Keratinocyte (primary cell): Measurements from ENCODE around the gene CACNG7. TPM values are rescaled to one million over a fixed set of nuclear protein-coding genes. Genes with fewer than 3 reads are reported as not detected.

Experiments used
- DNase-seq: peaks from one replicate; pipeline ENCODE4 v3.0.0-alpha.2; 2011; ENCODE audit warnings: low read depth, missing footprints, low spot score
- FAIRE-seq: peaks from 2 replicates; lab custom pipeline; 2011; peaks lifted over from hg19 to GRCh38; lab: Jason Lieb, UNC
- H2AFZ ChIP-seq: 2 replicates; pipeline ENCODE4 v1.6.0; 2012; ENCODE audit warnings: low read length, control low read depth, inconsistent platforms; ENCODE audit not compliant: control insufficient read depth
- H3K27ac ChIP-seq: 2 replicates; pipeline ENCODE4 v1.5.1; 2011; ENCODE audit warnings: low read length; ENCODE audit not compliant: control insufficient read depth, insufficient read depth
- H3K27me3 ChIP-seq: 3 replicates; pipeline ENCODE4 v1.6.0; 2011; ENCODE audit warnings: low read length; ENCODE audit not compliant: control insufficient read depth, insufficient read depth; ENCODE audit errors: extremely low read depth
- H3K36me3 ChIP-seq, 2 experiments: 2 replicates in 1 of 2; 3 replicates in 1 of 2; pipeline ENCODE4 v1.5.1; 2011; ENCODE audit warnings: low read length in 2 of 2, mild to moderate bottlenecking in 1 of 2; ENCODE audit not compliant: control insufficient read depth in 2 of 2, insufficient read depth in 2 of 2; ENCODE audit errors: extremely low read depth in 1 of 2
- H3K4me1 ChIP-seq: 3 replicates; pipeline ENCODE4 v1.5.1; 2011; ENCODE audit warnings: low read length; ENCODE audit not compliant: control insufficient read depth, insufficient read depth; ENCODE audit errors: extremely low read depth
- H3K4me2 ChIP-seq: 3 replicates; pipeline ENCODE4 v1.6.0; 2011; ENCODE audit warnings: low read depth, low read length; ENCODE audit not compliant: control insufficient read depth, insufficient read depth; ENCODE audit errors: extremely low read depth
- H3K4me3 ChIP-seq, 3 experiments: fragments of 200-600 bp in 1 of 3; sonication (generic) in 1 of 3; 2 replicates in 2 of 3; 3 replicates in 1 of 3; pipeline ENCODE4 v1.5.1; 2011 to 2016; ENCODE audit warnings: low read length in 3 of 3, mild to moderate bottlenecking in 3 of 3, control low read depth in 2 of 3, inconsistent platforms in 1 of 3, low read depth in 1 of 3, mixed read lengths in 1 of 3, mixed run types in 1 of 3, moderate library complexity in 1 of 3; ENCODE audit not compliant: control insufficient read depth in 2 of 3, insufficient read depth in 2 of 3; ENCODE audit errors: extremely low read depth in 1 of 3
- H3K79me2 ChIP-seq: 2 replicates; pipeline ENCODE4 v1.6.0; 2012; ENCODE audit warnings: low read length; ENCODE audit not compliant: control insufficient read depth, insufficient read depth
- H3K9ac ChIP-seq: 3 replicates; pipeline ENCODE4 v1.6.0; 2011; ENCODE audit warnings: low read length; ENCODE audit not compliant: control insufficient read depth, insufficient read depth; ENCODE audit errors: extremely low read depth
- H3K9me1 ChIP-seq: 3 replicates; pipeline ENCODE4 v1.6.0; 2011; ENCODE audit warnings: low read length; ENCODE audit not compliant: control insufficient read depth, insufficient read depth; ENCODE audit errors: extremely low read depth
- H3K9me3 ChIP-seq: 2 replicates; pipeline ENCODE4 v1.5.1; 2012; ENCODE audit warnings: low read depth, low read length; ENCODE audit not compliant: control insufficient read depth
- H4K20me1 ChIP-seq: 3 replicates; pipeline ENCODE4 v1.6.0; 2011; ENCODE audit warnings: low read length; ENCODE audit not compliant: control insufficient read depth, insufficient read depth; ENCODE audit errors: extremely low read depth
- CTCF ChIP-seq, 3 experiments: IDR thresholded peaks in 1 of 3; conservative IDR thresholded peaks in 1 of 3; optimal IDR thresholded peaks in 1 of 3; 2 replicates in 2 of 3; 3 replicates in 1 of 3; pipeline versions ENCODE3 to v1.5.1; 2011; ENCODE audit warnings: low read length in 3 of 3, mild to moderate bottlenecking in 3 of 3, moderate library complexity in 2 of 3, control low read depth in 1 of 3, inconsistent platforms in 1 of 3; ENCODE audit not compliant: insufficient read depth in 2 of 3; ENCODE audit errors: extremely low read depth in 1 of 3
- EZH2 ChIP-seq: IDR thresholded peaks from one replicate; pipeline ENCODE4 v1.6.1; 2012; ENCODE audit warnings: inconsistent platforms, mild to moderate bottlenecking, low read length, moderate library complexity
- dilution Hi-C: fragments of 300-500 bp; cut with MboI; formaldehyde crosslinking; loops from one replicate; pipeline ENCODE4 v1.7.0; 2020; ENCODE audit warnings: low sequenced_read_pairs; ENCODE audit not compliant: extremely low pct_ligation_motif_present
- polyA plus RNA-seq, 5 experiments: library from polyadenylated mRNA; depleted of rRNA in 3 of 5; stranded (reverse) in 3 of 5; stranded (forward) in 1 of 5; unstranded in 1 of 5; fragments of >200 nt; gene quantifications; 1 replicate in 1 of 5; 2 replicates in 3 of 5; 3 replicates in 1 of 5; pipeline versions ENCODE4 v1.2.1 to v1.2.3, GENCODE V29; 2011 to 2012; ENCODE audit warnings: missing spikeins in 2 of 5, low read depth in 1 of 5, low replicate concordance in 1 of 5

Gene CACNG7
- polyA plus RNA-seq, 1 donor (not counting 4 experiments of a cell fraction or from before 2014, with no cell fraction given) = not detected

DNA sequence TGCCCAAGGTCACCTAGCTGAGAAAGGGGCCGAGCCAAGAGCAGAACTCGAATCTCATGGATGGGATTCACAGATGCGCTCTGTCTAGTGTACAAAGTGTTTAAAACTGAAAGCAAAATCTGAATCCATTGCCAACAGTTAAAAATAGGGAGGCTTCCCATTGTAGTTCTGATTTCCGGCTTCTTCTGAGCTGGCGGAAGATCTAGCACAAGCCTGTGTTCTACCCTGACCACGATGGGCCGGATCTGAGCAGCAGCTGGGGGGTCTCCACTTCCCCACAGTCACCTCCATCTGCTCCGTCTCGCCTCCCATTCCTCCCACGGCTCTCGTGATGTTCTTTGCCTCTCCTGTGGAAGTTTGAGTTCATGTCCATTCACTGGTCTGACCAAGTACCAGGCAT is 56.0 kb downstream of the CACNG7 start:
- Histone ChIP-seq H3K36me3 (no peaks in the 10 kb centered on the region), H4K20me1 (no peaks in the 10 kb centered on the region), H3K4me3 (no peak overlapping the region), H3K4me2 (no peak overlapping the region), H3K9me1 (no peaks in the 10 kb centered on the region), H3K9me3 (no peaks in the 10 kb centered on the region), H3K27me3 (peaks cover 42% of the 10 kb centered on the region), H3K9ac (no peak overlapping the region), H2AFZ (no peak overlapping the region), H3K27ac (no peak overlapping the region), H3K4me1 (no peaks in the 10 kb centered on the region), H3K79me2 (no peaks in the 10 kb centered on the region)
- FAIRE-seq (no peak), DNase-seq (no peak)
- dilution Hi-C loops = no loop called here
- no peak for TF ChIP-seq CTCF (optimal IDR thresholded peaks at IDR 0.05 in 1 of 3, IDR thresholded peaks at IDR 0.05 in 1 of 3, conservative IDR thresholded peaks at IDR 0.05 in 1 of 3; ENCODE audit: extremely low read depth in 1 of 3, insufficient read depth in 2 of 3, low read length in 3 of 3)
- TF ChIP-seq EZH2 = no peak

- Histone ChIP-seq H3K4me2 (no peak overlapping the region), H3K9me3 (no peaks in the 10 kb centered on the region), H2AFZ (no peak overlapping the region), H4K20me1 (no peaks in the 10 kb centered on the region), H3K4me3 (no peak overlapping the region), H3K36me3 (no peaks in the 10 kb centered on the region), H3K27me3 (peaks cover 25% of the 10 kb centered on the region), H3K9ac (no peak overlapping the region), H3K9me1 (no peaks in the 10 kb centered on the region), H3K79me2 (no peaks in the 10 kb centered on the region), H3K4me1 (no peaks in the 10 kb centered on the region), H3K27ac (no peak overlapping the region)
- TF ChIP-seq CTCF (optimal IDR thresholded peaks at IDR 0.05 in 1 of 3, IDR thresholded peaks at IDR 0.05 in 1 of 3, conservative IDR thresholded peaks at IDR 0.05 in 1 of 3; ENCODE audit: extremely low read depth in 1 of 3, insufficient read depth in 2 of 3, low read length in 3 of 3) (no peak), EZH2 (no peak)
- DNase-seq = no peak
- dilution Hi-C loops = no loop called here
- no peak for FAIRE-seq
Observed at GRCh38 chr19:53966931-53967330, 57.9 kb downstream of the CACNG7 start.
